ENCODE measurements around the gene PTPN23.
A peak's percentile ranks its signal among the peaks of the same experiment; 100 is the strongest.

PTPN23 gene

GRCh38 chr3:47376393-47376792 is 4.4 kb upstream of the PTPN23 start:
- no peak for DNase-seq

DNA sequence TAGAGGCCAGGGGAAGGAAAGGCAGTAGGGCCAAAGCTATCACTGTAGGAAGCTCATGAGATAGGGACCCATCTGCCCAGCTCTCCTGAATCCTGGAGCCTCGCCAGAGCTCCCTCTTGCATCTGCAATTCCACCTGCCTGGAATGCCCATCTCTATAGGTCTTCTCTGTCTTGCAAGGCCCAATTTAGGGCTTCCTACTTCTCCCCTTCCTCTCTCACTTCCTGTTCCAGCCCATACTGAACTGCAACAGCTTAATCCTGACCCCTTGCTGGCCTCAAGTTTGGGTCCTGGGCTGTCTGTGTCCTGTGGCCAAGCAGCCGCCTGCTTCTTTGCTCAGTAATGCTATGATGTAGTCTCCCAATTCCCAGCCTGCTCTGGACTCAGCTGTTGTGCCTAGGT is 3.6 kb upstream of the PTPN23 start:
- no peak for DNase-seq

DNA sequence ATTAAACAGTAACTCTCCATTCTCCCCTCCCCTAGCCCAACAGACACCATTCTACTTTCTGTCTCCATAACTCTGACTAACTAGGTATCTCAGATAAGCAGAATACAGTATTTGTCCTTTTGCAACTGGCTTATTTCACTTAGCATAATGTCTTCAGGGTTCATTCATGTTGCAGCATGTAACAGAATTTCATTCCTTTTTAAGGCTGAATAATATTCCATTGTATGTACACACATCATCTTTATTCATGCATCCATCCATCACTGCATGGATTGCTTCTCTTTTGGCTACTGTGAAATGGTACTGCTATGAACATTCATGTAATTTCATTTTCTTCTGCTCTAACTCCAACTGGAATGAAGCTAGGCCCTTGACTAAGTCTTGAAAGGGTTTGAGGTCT is 2.0 kb upstream of the PTPN23 start:
- no peak for DNase-seq

DNA sequence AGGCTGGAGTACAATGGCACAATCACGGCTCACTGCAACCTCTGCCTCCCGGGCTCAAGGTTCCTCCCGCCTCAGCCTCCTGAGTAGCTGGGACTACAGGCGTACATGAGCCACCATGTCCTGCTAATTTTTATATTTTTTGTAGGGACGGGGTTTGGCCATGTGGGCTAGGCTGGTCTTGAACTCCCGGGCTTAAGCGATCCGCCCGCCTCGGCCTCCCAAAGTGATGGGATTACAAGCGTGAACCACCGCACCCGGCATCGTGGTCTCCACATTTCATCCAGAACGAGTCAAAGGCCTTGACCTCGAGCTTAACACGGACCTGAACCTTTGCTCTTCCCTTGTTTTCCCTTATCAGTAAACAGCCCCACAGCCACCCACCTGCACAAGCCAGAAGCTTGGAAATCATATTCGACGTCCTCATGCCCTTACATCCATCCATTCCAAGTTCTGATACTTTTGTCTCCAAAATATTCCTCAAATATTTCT is 1.4 kb upstream of the PTPN23 start:
- no peak for DNase-seq

DNA sequence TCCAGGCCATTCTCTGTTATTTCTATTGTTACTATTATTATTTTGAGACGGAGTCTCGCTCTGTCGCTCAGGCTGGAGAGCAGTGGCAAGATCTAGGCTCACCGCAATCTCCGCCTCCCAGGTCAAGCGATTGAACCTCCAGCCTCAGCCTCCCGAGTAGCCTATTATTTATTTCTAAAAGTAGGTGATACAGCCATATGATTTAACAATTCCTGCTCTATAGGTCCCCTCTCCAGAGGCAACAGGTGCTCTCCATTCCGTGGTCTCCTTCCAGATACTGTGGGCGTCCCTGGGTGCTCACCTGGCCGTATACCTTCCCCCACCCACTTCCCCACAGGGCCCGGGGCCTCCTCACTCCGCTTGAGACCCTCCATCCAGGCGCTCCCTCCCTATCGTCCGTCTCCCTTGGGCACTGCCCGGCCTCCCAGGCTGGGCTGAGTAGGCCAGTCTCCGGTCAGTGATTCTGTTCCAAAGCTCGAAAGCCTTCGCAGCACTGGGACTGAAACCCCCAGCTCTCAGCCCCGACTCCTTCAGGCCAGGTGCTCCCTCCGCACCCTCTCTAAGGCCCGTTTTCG is 708 bp upstream of the PTPN23 start:
- DNase-seq: no peak

GRCh38 chr3:47381317-47382157 is 716 bp downstream of the PTPN23 start:
- peak; percentile 79 for DNase-seq

DNA sequence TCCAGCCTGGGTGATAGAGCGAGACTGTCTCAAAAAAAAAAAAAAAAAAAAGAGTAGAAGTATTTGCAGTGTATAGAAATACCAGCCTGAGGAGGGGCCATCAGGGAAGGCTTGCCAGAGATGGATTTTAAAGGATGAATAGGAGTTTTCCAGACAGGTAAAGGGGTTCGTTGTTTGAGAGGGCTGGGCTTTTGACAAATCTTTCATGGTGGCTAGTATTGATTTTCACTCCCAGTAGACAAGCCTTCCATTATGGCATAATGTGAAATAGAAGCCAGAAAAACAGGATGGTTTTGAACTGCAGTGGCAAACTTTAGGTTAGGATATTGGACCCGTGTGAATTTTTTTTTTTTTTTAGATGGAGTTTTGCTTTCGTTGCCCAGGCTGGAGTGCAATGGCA is 3.6 kb downstream of the PTPN23 start:
- no peak for DNase-seq

DNA sequence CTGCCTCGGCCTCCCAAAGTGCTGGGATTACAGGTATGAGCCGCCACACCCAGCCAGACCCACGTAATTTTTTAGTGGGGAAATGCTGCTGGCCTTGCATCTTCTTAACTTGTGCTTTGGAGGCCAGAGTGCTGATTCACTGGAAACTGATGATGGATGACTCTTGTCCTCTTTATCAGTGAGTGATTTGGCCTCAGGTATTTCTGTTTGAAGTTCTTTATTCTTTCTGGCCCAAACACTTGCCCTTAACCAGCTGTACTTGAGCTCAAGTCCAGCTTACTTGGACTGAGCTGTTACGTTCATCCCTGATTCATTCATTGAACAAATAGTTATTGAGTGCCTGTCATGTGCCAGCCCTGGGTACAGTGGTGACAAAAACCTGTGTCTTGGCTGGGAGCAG is 4.2 kb downstream of the PTPN23 start:
- DNase-seq: no peak

- no peak for DNase-seq
Observed at GRCh38 chr3:47385796-47386195, 5.0 kb downstream of the PTPN23 start.

DNA sequence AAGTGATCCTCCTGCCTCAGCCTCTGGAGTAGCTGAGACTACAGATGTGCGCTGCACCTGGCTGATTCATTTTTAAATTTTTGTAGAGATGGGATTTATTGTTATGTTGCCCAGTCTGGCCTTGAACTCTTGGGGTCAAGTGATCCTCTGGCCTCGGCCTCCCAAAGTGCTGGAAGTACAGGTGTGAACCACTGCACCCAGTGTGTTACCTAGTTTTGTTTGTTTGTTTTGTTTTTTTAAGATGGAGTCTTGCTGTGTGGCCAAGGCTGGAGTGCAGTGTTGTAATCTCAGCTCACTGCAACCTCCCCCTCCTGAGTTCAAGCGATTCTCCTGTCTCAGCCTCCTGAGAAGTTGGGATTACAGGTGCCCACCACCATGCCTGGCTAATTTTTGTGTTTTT is 12.1 kb downstream of the PTPN23 start:
- no peak for DNase-seq

DNA sequence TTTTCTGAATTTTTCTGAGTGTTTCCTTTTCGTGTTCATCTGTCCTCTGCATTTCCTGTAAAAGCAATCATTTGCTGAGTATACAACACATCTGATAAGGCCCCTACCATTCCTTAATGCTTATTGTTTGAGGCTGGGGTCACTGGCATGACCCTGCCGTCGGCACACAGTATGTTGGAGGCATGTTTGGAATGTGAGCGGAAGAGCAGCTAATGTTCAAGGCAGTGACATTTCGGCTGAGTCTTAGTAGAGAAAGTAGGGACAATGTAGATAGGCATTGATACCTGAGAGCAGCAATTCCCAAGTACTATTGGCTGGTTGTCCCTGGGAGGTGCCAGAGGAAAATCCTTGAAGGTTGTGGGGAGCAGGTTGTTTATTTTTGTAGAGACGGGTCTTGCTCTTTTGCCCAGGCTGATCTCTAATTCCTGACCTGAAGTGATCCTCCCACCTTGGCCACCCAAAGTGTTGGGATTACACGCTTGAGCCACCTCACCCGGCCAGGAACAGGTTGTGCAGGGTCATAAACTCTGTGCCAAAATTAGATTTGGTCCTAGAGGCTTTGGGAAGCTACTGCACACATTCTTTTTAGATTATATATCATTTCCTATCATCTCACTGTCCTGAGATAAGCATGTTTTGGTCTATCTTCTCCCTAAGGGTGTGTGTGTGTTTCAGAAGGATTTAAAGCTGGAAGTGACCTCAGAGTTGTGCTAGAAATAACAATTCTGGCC is 13.5 kb downstream of the PTPN23 start:
- no peak for DNase-seq

DNA sequence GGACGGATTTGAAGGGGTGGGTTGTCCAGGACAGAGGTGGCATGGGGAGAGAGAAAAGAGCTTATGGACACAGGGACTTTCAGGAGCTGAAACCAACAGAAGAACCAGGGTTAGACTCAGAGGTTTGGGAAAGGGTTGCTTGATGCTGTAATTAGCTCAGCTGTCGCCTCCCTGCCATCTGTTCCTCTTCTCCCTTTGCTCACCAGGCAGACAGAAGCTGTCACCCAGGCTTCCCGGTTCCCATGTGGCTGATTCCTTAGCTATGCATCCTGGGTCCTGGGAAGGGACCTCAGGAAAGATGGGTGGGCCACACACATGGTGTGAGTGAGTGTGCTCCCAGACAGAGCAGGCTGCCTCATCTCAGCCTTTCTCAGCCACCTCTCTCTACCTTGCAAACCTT is 14.1 kb downstream of the PTPN23 start:
- DNase-seq: no peak

- no peak for DNase-seq
Observed at GRCh38 chr3:47398228-47398627, 17.4 kb downstream of the PTPN23 start.

GRCh38 chr3:47399016-47399415 is 18.2 kb downstream of the PTPN23 start:
- no peak for DNase-seq

GRCh38 chr3:47399531-47400270 is 18.9 kb downstream of the PTPN23 start:
- no peak for DNase-seq

- DNase-seq: no peak
Observed at GRCh38 chr3:47404431-47404876, 23.6 kb downstream of the PTPN23 start.

DNA sequence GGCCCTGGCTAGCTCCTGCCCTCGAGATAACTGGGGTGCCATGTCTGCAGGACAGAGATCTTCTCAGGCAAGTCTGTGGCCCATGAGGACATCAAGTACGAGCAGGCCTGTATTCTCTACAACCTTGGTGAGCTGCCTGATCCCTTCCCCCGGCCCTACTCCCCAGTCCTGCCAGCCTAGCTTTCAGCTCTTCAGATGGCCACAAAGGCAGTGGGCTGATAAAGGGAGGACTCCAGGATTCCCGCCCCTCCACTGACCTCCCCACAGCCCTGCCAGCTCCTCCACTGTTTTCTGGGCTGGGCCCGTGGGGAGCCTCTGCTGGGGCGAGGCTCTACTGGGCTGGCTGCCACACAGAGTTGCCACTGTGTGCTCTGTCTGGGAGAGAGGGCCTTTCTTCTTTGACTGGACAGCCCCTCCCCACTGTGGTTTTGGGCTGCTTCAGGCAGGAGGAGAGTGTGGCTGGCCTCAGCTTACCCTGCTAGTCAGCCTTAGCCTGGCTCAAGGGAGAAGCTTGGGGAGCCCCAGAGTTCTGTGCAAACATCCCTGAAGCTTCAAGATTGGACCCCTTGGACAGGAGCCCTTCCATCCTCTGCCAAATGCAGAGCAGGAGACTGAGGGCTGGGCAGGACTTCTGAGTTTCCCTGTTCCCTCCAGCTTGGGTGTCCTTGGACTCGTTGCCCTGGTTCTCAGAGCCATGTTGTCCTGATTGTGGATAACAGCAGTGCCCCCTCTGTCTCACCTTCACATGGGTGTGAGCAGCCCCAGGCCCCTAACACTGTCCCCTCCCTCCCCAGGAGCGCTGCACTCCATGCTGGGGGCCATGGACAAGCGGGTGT is 24.4 kb downstream of the PTPN23 start:
- no peak for DNase-seq

DNA sequence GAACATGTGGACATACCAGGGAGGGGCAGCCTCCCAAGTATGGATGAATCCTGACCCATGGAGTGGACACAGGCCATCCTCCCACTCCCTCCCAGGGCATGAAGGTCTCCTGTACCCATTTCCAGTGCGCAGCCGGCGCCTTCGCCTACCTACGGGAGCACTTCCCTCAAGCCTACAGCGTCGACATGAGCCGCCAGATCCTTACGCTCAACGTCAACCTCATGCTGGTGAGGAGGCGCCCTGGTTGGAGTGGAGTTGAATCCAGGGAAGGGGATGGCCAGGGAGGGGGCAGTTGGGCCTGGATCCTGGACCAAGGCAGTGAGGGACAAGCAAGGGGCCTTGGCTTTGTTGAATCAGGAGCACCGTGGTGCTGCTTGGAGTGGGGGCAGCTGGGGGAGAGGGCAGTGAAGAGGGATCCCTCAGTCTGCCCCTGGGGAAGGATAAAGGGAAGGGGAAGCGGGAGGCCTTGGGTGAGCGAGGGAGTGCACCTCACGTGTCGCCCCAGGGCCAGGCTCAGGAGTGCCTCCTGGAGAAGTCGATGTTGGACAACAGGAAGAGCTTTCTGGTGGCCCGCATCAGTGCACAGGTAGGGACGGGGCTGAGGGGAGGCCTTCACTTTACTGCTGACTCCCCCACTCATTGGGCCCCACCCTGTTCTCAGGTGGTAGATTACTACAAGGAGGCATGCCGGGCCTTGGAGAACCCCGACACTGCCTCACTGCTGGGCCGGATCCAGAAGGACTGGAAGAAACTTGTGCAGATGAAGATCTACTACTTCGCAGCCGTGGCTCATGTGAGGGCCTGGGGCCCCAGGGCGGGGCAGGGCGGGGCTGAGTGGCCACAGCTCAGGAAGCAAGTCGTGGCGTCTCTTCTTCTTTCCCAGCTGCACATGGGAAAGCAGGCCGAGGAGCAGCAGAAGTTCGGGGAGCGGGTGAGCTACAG is 25.3 kb downstream of the PTPN23 start:
- no peak for DNase-seq

DNA sequence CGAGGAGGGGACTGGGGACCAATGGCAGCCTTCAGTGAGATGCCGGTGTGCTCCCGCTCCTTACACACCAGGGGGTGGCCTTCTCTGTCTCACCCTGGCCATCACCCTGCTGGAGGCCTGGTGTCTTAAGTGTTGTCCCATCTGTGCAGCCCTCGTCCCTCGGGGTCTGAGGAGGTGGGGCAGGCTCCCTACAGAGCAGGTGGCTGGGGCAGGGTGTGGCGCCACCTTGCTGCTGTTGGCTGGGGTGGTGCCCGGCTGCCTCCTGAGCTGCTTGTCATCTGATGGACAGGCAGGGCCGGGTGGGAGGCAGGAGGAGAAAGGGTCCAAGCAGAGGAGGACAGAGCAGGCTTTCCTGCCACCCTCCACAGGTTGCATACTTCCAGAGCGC is 25.9 kb downstream of the PTPN23 start:
- no peak for DNase-seq

- DNase-seq: no peak
Observed at GRCh38 chr3:47407237-47407636, 26.4 kb downstream of the PTPN23 start.

All from CD4-positive, alpha-beta T cell treated with Interleukin-17A for 1 hour (primary cell).